Skin epidermis (tissue), 12 donors: ENCODE data around the gene CAPN15.
A peak's percentile ranks its signal among the peaks of the same experiment; 100 is the strongest.
"Not testable (repeated sequence)": the region's sequence is repeated elsewhere in the genome, so short reads cannot be mapped to it uniquely, and the experiment has no call there.

Source experiments
- H3K27ac ChIP-seq, 21 experiments: fragments of 200-600 bp; sonication (generic) in 11 of 21; one replicate each; pipeline ENCODE4 v1.5.0; 2020; ENCODE audit warnings: mild to moderate bottlenecking in 3 of 21, inconsistent platforms in 2 of 21, moderate library complexity in 2 of 21
- H3K4me3 ChIP-seq, 7 experiments: fragments of 200-600 bp; sonication (generic) in 2 of 7; one replicate each; pipeline ENCODE4 v1.5.0; 2020; ENCODE audit warnings: inconsistent platforms in 2 of 7, mild to moderate bottlenecking in 2 of 7, moderate library complexity in 1 of 7

The CAPN15 gene

GRCh38 chr16:505479-506245 is 21.9 kb upstream of the CAPN15 start:
- H3K27ac ChIP-seq = no peak overlapping the region
- H3K4me3 ChIP-seq = no peak overlapping the region

- no peak overlapping the region for H3K27ac ChIP-seq
Measured at GRCh38 chr16:506246-506546, 21.3 kb upstream of the CAPN15 start.

GRCh38 chr16:507527-507926 is 20.0 kb upstream of the CAPN15 start:
- H3K4me3 ChIP-seq, H3K27ac ChIP-seq: not testable (repeated sequence)

More at GRCh38 chr16:506246-506546, 21.3 kb upstream of the CAPN15 start:
- no peak overlapping the region for H3K4me3 ChIP-seq

- Histone ChIP-seq H3K27ac (no peak overlapping the region), H3K4me3 (no peak overlapping the region)
Measured at GRCh38 chr16:507996-508395, 19.5 kb upstream of the CAPN15 start.

- no peak overlapping the region for H3K27ac ChIP-seq
Measured at GRCh38 chr16:508884-509736, 18.4 kb upstream of the CAPN15 start.

GRCh38 chr16:510066-510825 is 17.3 kb upstream of the CAPN15 start:
- H3K4me3 ChIP-seq = no peak overlapping the region
- H3K27ac ChIP-seq = no peak overlapping the region

More at GRCh38 chr16:508884-509736, 18.4 kb upstream of the CAPN15 start:
- H3K4me3 ChIP-seq = no peak overlapping the region

GRCh38 chr16:512802-513201 is 14.7 kb upstream of the CAPN15 start:
- no peak overlapping the region for H3K27ac ChIP-seq

GRCh38 chr16:513950-514349 is 13.6 kb upstream of the CAPN15 start:
- H3K4me3 ChIP-seq = no peak overlapping the region
- no peak overlapping the region for H3K27ac ChIP-seq

More at GRCh38 chr16:512802-513201, 14.7 kb upstream of the CAPN15 start:
- H3K4me3 ChIP-seq = no peak overlapping the region

- Histone ChIP-seq H3K4me3 (no peak overlapping the region), H3K27ac (no peak overlapping the region)
Measured at GRCh38 chr16:515175-515938, 12.2 kb upstream of the CAPN15 start.

- Histone ChIP-seq H3K27ac (no peak overlapping the region), H3K4me3 (no peak overlapping the region)
Measured at GRCh38 chr16:515939-516226, 11.6 kb upstream of the CAPN15 start.

- Histone ChIP-seq H3K4me3 (no peak overlapping the region), H3K27ac (no peak overlapping the region)
Measured at GRCh38 chr16:516301-516700, 11.2 kb upstream of the CAPN15 start.

- Histone ChIP-seq H3K27ac (no peak overlapping the region), H3K4me3 (no peak overlapping the region)
Measured at GRCh38 chr16:518858-519257, 8.7 kb upstream of the CAPN15 start.

GRCh38 chr16:519425-519824 is 8.1 kb upstream of the CAPN15 start:
- Histone ChIP-seq H3K27ac (no peak overlapping the region), H3K4me3 (no peak overlapping the region)

GRCh38 chr16:519841-520687 is 7.4 kb upstream of the CAPN15 start:
- Histone ChIP-seq H3K27ac (no peak overlapping the region), H3K4me3 (no peak overlapping the region)

GRCh38 chr16:520847-521246 is 6.7 kb upstream of the CAPN15 start:
- Histone ChIP-seq H3K27ac (peak overlapping the region in 2 of 21 experiments; percentile 1 to 10), H3K4me3 (no peak overlapping the region)

GRCh38 chr16:521381-522210 is 5.9 kb upstream of the CAPN15 start:
- Histone ChIP-seq H3K4me3 (no peak overlapping the region), H3K27ac (peak overlapping the region in 3 of 21 experiments; percentile 1 to 57 (median 10))

GRCh38 chr16:522320-523096 is 5.0 kb upstream of the CAPN15 start:
- no peak overlapping the region for H3K4me3 ChIP-seq
- H3K27ac ChIP-seq = no peak overlapping the region
